HUES64 (cell line): ENCODE measurements around the gene GRIN1.
"Not testable (repeated sequence)": the region's sequence is repeated elsewhere in the genome, so short reads cannot be mapped to it uniquely, and the experiment has no call there.

ENCODE experiments used
- H3K27ac ChIP-seq: 2 replicates; pipeline ENCODE4 v1.7.0; 2013; ENCODE audit warnings: low read depth, low read length, inconsistent platforms
- H3K27me3 ChIP-seq: 2 replicates; pipeline ENCODE4 v1.6.1; 2013; ENCODE audit warnings: mild to moderate bottlenecking, low read length; ENCODE audit not compliant: insufficient read depth
- H3K36me3 ChIP-seq: 2 replicates; pipeline ENCODE4 v1.6.1; 2013; ENCODE audit warnings: mild to moderate bottlenecking, low read length; ENCODE audit not compliant: insufficient read depth
- H3K4me1 ChIP-seq: 2 replicates; pipeline ENCODE4 v1.6.1; 2013; ENCODE audit warnings: mild to moderate bottlenecking, low read length, moderate library complexity; ENCODE audit not compliant: insufficient read depth
- H3K4me3 ChIP-seq: 2 replicates; pipeline ENCODE4 v1.5.1; 2013; ENCODE audit warnings: mild to moderate bottlenecking, low read length, moderate library complexity
- H3K9ac ChIP-seq: 2 replicates; pipeline ENCODE4 v1.6.1; 2013; ENCODE audit warnings: mild to moderate bottlenecking, low read depth, low read length
- H3K9me3 ChIP-seq: 2 replicates; pipeline ENCODE4 v1.6.1; 2013; ENCODE audit warnings: low read depth, low read length; ENCODE audit not compliant: insufficient read depth
- WGBS: fragments of 150-250, 120-280 bp; methylation state at CpG from one replicate; pipeline ENCODE4 v1.1.7; 2013; ENCODE audit warnings: missing lambda C conversion rate; 5-methylcytosine and 5-hydroxymethylcytosine counted together

GRIN1 gene

GRCh38 chr9:137113385-137114159 is 25.4 kb upstream of the GRIN1 start:
- H3K27me3 ChIP-seq, result peaks cover 38% of the 10 kb centered on the region
- no peak overlapping the region for H3K27ac ChIP-seq
- 38% methylated on average over 66 of the region's 66 CpGs for WGBS
- H3K9me3 ChIP-seq, result no peaks in the 10 kb centered on the region
- H3K4me3 ChIP-seq, result no peak overlapping the region
- H3K4me1 ChIP-seq, result no peaks in the 10 kb centered on the region
- H3K36me3 ChIP-seq, result peaks cover 4% of the 10 kb centered on the region; the same call in 1 of the 2 replicates
- no peak overlapping the region for H3K9ac ChIP-seq

GRCh38 chr9:137114220-137114612 is 24.7 kb upstream of the GRIN1 start:
- Histone ChIP-seq H3K36me3 (no peaks in the 10 kb centered on the region), H3K4me3 (peak overlapping the region; percentile 39), H3K27me3 (peaks cover 38% of the 10 kb centered on the region), H3K9me3 (no peaks in the 10 kb centered on the region), H3K9ac (no peak overlapping the region), H3K4me1 (no peaks in the 10 kb centered on the region), H3K27ac (no peak overlapping the region)
- WGBS, result 7% methylated on average over 45 of the region's 45 CpGs

DNA sequence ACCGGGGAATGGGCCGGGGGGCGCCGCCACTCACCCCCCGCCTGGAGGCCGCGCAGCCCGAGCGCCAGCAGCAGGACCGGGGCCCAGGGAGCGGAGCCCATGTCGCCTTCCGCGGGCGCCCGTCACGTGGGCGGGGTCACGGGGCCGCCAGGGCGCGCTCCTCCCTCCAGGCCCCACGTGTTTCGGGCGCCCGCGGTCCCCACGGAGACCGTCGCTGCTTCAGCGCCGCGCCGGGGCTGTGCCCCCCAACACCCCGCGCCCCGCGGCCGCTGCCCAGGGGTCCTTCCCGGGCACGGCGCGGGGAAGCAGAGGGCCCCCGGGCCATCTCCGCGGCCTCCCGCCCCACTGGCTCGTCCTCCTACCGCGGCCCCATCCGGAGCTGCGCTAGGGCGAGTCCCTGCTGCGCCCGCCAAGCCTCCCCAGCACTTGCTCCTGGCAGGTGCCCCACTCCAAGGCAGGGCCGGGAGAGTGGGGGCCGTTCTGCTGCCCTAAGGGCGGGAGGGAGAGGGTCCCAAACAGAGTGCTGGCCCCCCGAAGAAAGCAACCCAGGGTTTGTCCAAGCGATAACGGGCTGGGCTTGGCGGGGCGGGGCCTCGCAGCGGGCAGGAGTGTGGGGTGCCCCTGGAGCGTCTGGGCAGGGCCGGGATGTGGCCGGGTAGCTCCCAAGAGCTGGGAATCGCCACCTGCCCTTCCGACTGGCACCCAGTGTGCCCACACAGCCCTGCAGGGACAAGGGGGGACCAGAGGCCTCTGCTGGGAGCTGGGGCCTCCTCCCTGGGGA is 24.2 kb upstream of the GRIN1 start, which contains the start of gene DPP7:
TSS of gene DPP7 (minus strand) at position 121 of the 781 bp plus-strand sequence. CDS start at position 101, 20 bp downstream.
- Histone ChIP-seq H3K4me3 (peak within 1 kb of the TSS; percentile 39), H3K36me3 (no peaks in the 10 kb centered on the region), H3K27me3 (peaks cover 38% of the 10 kb centered on the region), H3K9me3 (no peaks in the 10 kb centered on the region), H3K4me1 (no peaks in the 10 kb centered on the region), H3K27ac (no peak within 1 kb of the TSS), H3K9ac (no peak within 1 kb of the TSS; the same call in 1 of the 2 replicates)
- 11% methylated on average over 70 of the region's 70 CpGs for WGBS

- WGBS, result 87% methylated on average over 21 of the region's 21 CpGs
- H3K9ac ChIP-seq, result no peak overlapping the region
- H3K9me3 ChIP-seq, result no peaks in the 10 kb centered on the region
- H3K4me3 ChIP-seq, result no peak overlapping the region; the same call in 1 of the 2 replicates
- no peak overlapping the region for H3K27ac ChIP-seq
- no peaks in the 10 kb centered on the region for H3K36me3 ChIP-seq
- H3K27me3 ChIP-seq, result peaks cover 38% of the 10 kb centered on the region
- no peaks in the 10 kb centered on the region for H3K4me1 ChIP-seq
Measured at GRCh38 chr9:137115394-137116026, 23.4 kb upstream of the GRIN1 start.

- Histone ChIP-seq H3K9ac (no peak overlapping the region), H3K4me3 (no peak overlapping the region), H3K27me3 (peaks cover 38% of the 10 kb centered on the region), H3K4me1 (no peaks in the 10 kb centered on the region), H3K9me3 (no peaks in the 10 kb centered on the region), H3K27ac (no peak overlapping the region), H3K36me3 (no peaks in the 10 kb centered on the region)
- WGBS, result 70% methylated on average over 6 of the region's 6 CpGs
Measured at GRCh38 chr9:137116027-137116507, 22.9 kb upstream of the GRIN1 start.

DNA sequence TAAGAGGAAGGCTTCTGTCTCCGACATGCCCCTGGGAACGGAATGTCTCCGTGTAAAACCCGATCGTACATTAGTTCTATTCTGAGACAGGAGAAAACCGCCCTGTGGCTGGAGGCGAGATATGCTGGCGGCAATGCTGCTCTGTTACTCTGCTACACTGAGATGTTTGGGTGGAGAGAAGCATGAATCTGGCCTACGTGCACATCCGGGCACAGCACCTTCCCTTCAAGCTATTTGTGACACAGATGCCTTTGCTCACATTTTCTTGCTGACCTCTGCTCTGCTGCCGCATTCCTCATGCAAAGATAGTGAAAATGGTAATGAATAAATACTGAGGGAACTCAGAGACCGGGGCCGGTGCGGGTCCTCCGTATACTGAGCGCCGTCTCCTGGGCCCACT is 22.2 kb upstream of the GRIN1 start:
- H3K27me3 ChIP-seq, result peaks cover 38% of the 10 kb centered on the region
- no peaks in the 10 kb centered on the region for H3K9me3 ChIP-seq
- no peaks in the 10 kb centered on the region for H3K36me3 ChIP-seq
- H3K9ac ChIP-seq, result no peak overlapping the region
- H3K27ac ChIP-seq, result no peak overlapping the region
- 81% methylated on average over 17 of the region's 17 CpGs for WGBS
- no peaks in the 10 kb centered on the region for H3K4me1 ChIP-seq
- no peak overlapping the region for H3K4me3 ChIP-seq

- no peak overlapping the region for H3K9ac ChIP-seq
- H3K27ac ChIP-seq, result no peak overlapping the region
- 84% methylated on average over 13 of the region's 15 CpGs for WGBS
- no peaks in the 10 kb centered on the region for H3K36me3 ChIP-seq
- no peak overlapping the region for H3K4me3 ChIP-seq
- H3K27me3 ChIP-seq, result peaks cover 38% of the 10 kb centered on the region
- H3K9me3 ChIP-seq, result no peaks in the 10 kb centered on the region
- no peaks in the 10 kb centered on the region for H3K4me1 ChIP-seq
Measured at GRCh38 chr9:137117269-137117731, 21.7 kb upstream of the GRIN1 start.

DNA sequence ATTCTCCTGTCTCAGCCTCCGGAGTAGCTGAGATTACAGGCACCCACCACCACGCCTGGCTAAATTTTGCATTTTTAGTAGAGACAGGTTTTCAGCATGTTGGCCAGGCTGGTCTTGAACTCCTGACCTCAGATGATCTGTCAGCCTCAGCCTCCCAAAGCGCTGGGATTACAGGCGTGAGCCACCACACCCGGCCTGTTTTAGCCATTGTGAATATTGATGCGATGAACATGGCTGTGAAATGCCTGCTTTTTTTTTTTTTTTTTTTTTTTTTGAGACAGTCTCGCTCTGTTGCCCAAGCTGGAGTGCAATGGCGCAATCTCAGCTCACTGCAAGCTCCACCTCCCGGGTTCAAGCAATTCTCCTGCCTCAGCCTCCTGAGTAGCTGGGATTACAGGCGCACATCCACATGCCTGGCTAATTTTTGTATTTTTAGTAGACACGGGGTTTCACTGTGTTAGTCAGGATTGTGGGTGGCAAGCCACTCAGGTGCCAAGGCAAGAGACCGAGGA is 20.8 kb upstream of the GRIN1 start:
- not testable (repeated sequence) for H3K36me3 ChIP-seq, H3K9me3 ChIP-seq, H3K4me1 ChIP-seq, H3K4me3 ChIP-seq, H3K27ac ChIP-seq, H3K9ac ChIP-seq
- H3K27me3 ChIP-seq, result peaks cover 33% of the 10 kb centered on the region
- 88% methylated on average over 11 of the region's 12 CpGs for WGBS

- not testable (repeated sequence) for H3K27ac ChIP-seq, H3K9me3 ChIP-seq, H3K36me3 ChIP-seq, H3K9ac ChIP-seq, H3K4me1 ChIP-seq, H3K4me3 ChIP-seq, H3K27me3 ChIP-seq
- 84% methylated on average over 14 of the region's 25 CpGs for WGBS
Measured at GRCh38 chr9:137121927-137122795, 16.8 kb upstream of the GRIN1 start.

GRCh38 chr9:137122796-137123467 is 16.0 kb upstream of the GRIN1 start:
- WGBS, result 90% methylated on average over 16 of the region's 16 CpGs
- H3K4me1 ChIP-seq, H3K27me3 ChIP-seq, H3K4me3 ChIP-seq, H3K9ac ChIP-seq, H3K27ac ChIP-seq, H3K36me3 ChIP-seq, H3K9me3 ChIP-seq: not testable (repeated sequence)
